GM18519 (cell line): ENCODE measurements around the gene CXADR.

Experiments
- ATAC-seq: cut with Tn5 transposase; IDR thresholded peaks from one replicate; pipeline ENCODE4 v1.9.1; 2021; ENCODE audit warnings: mild to moderate bottlenecking, moderate library complexity; ENCODE audit not compliant: unreplicated experiment, low FRiP score

CXADR gene

DNA sequence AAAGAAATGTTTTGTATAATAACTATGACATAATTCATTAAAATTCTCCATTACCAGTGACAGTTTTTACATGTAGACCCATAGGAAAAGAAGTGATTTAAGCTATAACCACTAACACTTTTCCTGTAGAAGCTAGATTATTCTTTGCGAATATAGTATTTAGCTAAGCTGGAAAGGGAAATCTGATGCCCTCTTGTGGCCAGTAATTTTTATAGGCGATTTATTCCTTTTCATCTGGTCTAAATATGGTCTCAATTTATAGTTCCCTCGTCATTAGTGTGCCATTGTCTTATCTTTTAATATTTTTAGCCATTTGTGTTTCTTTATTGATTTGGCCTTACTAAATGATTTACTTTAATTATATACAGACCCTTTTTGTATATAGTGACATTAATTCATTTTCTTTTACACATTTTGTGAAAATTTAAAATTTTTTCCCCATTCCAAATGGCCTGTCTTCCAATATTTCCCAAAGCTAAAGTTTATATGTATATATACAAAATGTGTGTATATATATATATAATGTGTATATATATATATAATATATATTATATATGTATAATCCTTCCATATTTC is 73.1 kb downstream of the CXADR start:
- no peak for ATAC-seq

DNA sequence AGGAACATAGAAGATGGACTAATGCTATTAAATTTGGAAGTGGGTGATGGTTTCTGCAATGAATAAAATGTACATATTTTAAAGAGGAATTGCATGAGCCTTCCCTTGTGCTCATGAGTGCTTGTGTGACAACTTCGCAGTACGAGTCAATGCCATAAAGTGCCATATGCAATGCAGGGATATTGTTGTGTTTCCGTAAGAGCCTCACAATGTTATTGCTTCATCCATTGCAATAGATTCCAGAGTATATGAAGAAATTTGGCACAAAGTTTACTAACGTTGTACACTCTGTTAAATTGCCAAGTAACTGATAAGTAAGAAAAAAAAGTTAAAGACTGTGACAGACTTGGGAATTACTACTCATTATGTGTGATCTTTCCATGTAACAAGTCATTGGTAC is 77.6 kb downstream of the CXADR start:
- ATAC-seq, result no peak

GRCh38 chr21:17597680-17598079 is 84.8 kb downstream of the CXADR start:
- peak; percentile 52 for ATAC-seq

GRCh38 chr21:17598437-17598836 is 85.6 kb downstream of the CXADR start:
- no peak for ATAC-seq

- ATAC-seq, result no peak
Observed at GRCh38 chr21:17602874-17603273, 90.0 kb downstream of the CXADR start.

DNA sequence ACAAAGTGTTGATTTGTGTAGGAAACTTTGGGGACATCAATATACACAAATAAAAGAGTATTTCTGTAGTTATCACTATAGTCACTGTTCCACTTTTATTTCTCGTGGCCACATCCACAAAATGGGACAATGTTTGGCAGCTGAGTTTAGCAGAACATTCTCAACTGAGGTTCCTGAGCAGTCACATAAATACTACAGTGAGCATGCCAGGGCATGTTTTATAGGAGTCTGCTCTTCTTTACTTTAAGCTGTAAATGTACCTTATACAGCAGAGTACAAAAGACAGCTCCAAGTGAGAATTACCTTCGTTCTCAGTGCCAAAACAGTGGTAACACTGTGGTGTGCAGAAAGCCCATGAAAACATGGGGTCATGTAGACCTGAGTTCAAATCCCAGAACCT is 94.8 kb downstream of the CXADR start:
- ATAC-seq, result no peak

DNA sequence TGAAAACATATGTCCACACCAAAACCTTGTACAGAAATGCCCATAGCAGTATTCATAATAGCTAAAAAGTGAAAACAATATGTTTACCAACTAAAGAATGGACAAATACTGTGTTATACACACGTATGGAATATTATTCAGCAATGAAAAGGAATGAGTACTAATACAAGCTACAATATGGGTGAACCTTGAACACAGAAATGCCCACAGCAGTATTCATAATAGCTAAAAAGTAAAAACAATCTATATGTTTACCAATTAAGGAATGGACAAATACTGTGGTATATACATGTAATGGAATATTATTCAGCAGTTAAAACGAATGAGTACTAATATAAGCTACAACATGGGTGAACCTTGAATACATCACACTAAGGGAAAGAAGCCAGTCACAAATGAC is 96.8 kb downstream of the CXADR start:
- no peak for ATAC-seq

- ATAC-seq, result no peak
Observed at GRCh38 chr21:17610911-17611310, 98.1 kb downstream of the CXADR start.

- peak; percentile 50 for ATAC-seq
Observed at GRCh38 chr21:17611414-17612022, 98.7 kb downstream of the CXADR start.

DNA sequence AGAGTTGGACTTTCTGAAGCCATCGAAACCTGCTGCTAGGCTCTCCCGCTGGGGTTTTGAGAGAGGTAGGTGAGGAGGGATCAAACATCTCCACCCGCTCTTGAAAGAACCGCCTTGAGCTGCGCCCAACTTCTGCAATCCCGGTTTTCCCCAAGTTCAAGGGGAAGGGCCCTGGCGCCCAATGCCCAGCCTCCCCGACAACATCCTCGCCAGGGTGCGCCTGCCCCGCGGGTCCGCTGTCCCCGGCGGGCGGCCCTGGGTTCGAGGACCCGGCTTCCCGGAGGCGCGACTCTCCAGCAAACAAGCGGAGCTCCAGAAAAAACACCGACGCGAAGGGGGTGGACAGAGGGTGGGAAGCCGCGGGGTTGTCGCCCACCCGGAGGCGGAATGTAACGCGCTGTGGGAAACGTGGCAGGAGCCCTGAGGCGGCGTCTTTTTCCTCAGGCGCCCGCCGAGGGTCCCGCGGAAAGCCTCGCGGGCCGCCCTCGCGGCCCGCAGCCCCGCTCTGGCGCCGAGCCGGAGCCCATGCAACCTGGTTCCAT is 99.3 kb downstream of the CXADR start:
- no peak for ATAC-seq

DNA sequence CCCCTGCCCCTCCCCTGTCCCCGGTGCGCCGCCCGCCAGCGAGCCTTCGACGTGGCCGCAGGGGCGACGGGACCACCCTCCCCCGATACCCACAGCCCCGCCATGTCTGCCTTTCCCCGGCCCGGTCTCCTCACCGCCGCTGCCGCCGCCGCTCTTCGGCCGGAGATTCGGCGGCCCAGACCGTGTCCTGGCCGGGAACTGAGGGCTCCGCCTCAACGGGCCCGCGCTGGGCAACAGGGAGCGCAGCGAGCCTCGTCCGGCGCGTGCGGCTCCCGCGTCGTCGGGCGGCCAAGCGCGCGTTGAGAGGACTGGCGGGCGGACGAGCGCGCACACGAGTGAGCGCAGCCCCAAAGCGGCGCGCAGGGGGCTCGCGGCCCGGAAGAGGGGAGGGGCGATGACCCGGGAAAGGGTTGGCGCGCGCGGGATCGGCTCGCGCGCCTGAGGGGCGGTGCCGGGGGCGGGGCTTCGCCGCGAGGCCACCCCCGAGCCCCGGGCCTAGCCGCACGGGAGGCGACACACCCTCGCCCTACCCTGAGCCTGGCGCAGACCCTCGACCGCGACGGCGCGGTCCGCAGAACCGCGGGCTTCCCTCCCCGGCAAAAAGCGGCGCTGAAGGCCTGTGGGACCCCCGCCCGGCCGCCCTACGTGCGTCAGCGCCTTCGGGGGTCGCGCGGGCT is 99.9 kb downstream of the CXADR start, which contains the start of gene BTG3:
Gene BTG3, minus strand, starts transcription at position 337 of the 677 bp plus-strand sequence. CDS start 3,757 bp downstream, outside the sequence.
- ATAC-seq, result peak; percentile 74

DNA sequence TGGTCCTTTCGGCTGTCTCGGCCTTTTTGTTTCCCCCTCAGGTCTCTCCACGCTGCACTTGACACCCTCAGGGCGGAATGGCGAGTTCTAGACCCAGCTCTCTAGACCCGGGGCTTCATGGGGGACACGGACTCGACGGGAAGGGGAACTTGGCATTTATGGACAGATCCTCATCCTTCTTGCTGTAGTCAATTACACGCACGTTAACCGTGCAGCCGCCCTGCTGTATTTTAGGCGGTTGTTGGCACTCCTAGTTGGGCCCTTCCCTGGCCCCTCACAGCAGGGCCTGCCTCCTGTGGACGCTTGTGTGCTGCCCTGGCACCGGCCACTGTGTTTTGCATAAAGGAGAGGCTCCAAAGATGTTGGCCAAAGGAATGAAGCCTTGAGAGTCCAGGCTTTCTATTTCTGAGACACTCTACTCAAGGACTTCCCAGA is 100.4 kb downstream of the CXADR start:
- ATAC-seq, result no peak

DNA sequence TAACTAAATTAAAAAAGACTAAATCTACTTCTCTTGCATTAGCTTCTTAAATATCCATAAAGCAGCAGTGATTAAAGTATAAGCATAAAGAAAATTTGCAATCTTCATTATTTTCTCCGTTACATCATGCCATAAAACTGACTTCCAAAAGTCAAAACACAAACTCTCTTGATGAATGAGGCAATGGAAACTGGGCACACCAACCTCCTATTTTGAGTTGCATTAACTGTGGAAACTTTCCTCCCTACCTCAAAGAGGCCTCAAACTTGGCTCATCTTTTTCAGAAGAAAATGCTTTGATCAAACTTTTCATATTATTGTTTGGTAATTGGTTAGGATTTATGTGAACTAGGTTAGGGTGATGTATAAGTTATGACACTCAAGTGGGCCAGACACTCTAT is 104.0 kb downstream of the CXADR start:
- ATAC-seq, result no peak

- no peak for ATAC-seq
Observed at GRCh38 chr21:17622018-17622417, 109.2 kb downstream of the CXADR start.

GRCh38 chr21:17631195-17631594 is 118.4 kb downstream of the CXADR start:
- ATAC-seq, result no peak

- no peak for ATAC-seq
Observed at GRCh38 chr21:17636711-17637110, 123.9 kb downstream of the CXADR start.

DNA sequence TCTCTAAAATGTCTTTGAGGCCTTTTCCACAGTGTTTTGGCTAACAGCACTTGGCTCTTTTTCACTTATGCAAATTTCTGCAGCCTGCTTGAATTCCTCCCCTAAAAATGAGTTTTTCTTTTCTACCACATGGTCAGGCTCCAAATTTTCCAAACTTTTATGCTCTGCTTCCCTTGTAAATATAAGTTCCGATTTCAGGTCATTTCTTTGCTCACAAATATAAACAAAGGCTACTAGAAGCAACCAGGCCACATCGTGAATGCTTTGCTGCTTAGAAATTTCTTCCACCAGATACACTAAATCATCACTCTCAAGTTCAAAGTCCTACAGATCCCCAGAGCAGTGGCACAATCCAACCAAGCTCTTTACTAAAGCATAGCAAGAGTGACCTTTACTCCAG is 128.0 kb downstream of the CXADR start:
- ATAC-seq, result no peak
